Endothelial cell of umbilical vein (primary cell): Measurements from ENCODE around the gene EME2. TPM values are rescaled to one million over a fixed set of nuclear protein-coding genes. Genes with fewer than 3 reads are reported as not detected.

Source experiments
- BruUV-seq: library from RNA; stranded (reverse); fragments of 400-500 nt; replicated peaks from 2 replicates; lab custom pipeline; 2021; lab: Mats Ljungman, UMichigan
- CTCF ChIA-PET: fragments of 300-600, 350-600 bp; sonication (Branson Sonifier 250); formaldehyde crosslinking; loops from one replicate; lab custom pipeline; 2021; ENCODE audit warnings: antibody characterized with exemption, inconsistent platforms; lab: Charles Lee
- POLR2A ChIA-PET: fragments of 300-600, 350-600 bp; sonication (Branson Sonifier 250); formaldehyde crosslinking; loops from one replicate; lab custom pipeline; 2021; ENCODE audit warnings: antibody characterized with exemption, inconsistent platforms; lab: Charles Lee
- DNase-seq: peaks from one replicate; pipeline ENCODE4 v3.0.0-alpha.2; 2011; ENCODE audit warnings: low read depth, low spot score
- FAIRE-seq: peaks from 2 replicates; lab custom pipeline; 2011; peaks lifted over from hg19 to GRCh38; lab: Jason Lieb, UNC
- H2AFZ ChIP-seq: 2 replicates; pipeline ENCODE4 v1.6.0; 2012; ENCODE audit warnings: low read depth, low read length, control low read depth, inconsistent platforms
- H3K27ac ChIP-seq: 2 replicates; pipeline ENCODE4 v1.5.1; 2011; ENCODE audit warnings: low read depth, mild to moderate bottlenecking, control low read depth, low read length, moderate library complexity; ENCODE audit not compliant: insufficient read depth
- H3K27me3 ChIP-seq, 2 experiments: 2 replicates each; pipeline versions ENCODE4 v1.6.0 to v1.6.1; 2011; ENCODE audit warnings: low read length in 2 of 2, mixed read lengths in 1 of 2; ENCODE audit not compliant: control insufficient read depth in 2 of 2, insufficient read depth in 2 of 2
- H3K36me3 ChIP-seq, 2 experiments: 2 replicates in 1 of 2; 3 replicates in 1 of 2; pipeline ENCODE4 v1.5.1; 2011; ENCODE audit warnings: low read length in 2 of 2, mild to moderate bottlenecking in 1 of 2, moderate library complexity in 1 of 2; ENCODE audit not compliant: control insufficient read depth in 2 of 2, insufficient read depth in 2 of 2; ENCODE audit errors: extremely low read depth in 1 of 2
- H3K4me1 ChIP-seq: 3 replicates; pipeline ENCODE4 v1.5.1; 2011; ENCODE audit warnings: mild to moderate bottlenecking, low read length; ENCODE audit not compliant: control insufficient read depth, insufficient read depth; ENCODE audit errors: extremely low read depth
- H3K4me2 ChIP-seq: 2 replicates; pipeline ENCODE4 v1.6.1; 2011; ENCODE audit warnings: low read length, control low read depth, mixed read lengths; ENCODE audit not compliant: insufficient read depth
- H3K4me3 ChIP-seq, 3 experiments: fragments of 200-600 bp in 1 of 3; sonication (generic), shearing (Covaris generic) in 1 of 3; replicated peaks in 1 of 3; 2 replicates each; pipeline ENCODE4 v1.5.1; 2011 to 2016; ENCODE audit warnings: control low read depth in 3 of 3, low read length in 3 of 3, mild to moderate bottlenecking in 2 of 3, inconsistent platforms in 1 of 3, low read depth in 1 of 3, moderate library complexity in 1 of 3; ENCODE audit not compliant: insufficient read depth in 1 of 3
- H3K79me2 ChIP-seq: 2 replicates; pipeline ENCODE4 v1.6.0; 2012; ENCODE audit warnings: low read length, inconsistent platforms; ENCODE audit not compliant: control insufficient read depth, insufficient read depth
- H3K9ac ChIP-seq: replicated peaks from 2 replicates; pipeline ENCODE3; 2011; ENCODE audit warnings: low read length, control low read depth; ENCODE audit not compliant: insufficient read depth; ENCODE audit errors: extremely low read depth
- H3K9me1 ChIP-seq: replicated peaks from 3 replicates; pipeline ENCODE4 v1.6.0; 2011; ENCODE audit warnings: mild to moderate bottlenecking, low read length; ENCODE audit not compliant: control insufficient read depth, insufficient read depth; ENCODE audit errors: extremely low read depth
- H3K9me3 ChIP-seq: replicated peaks from 2 replicates; pipeline ENCODE4 v1.5.1; 2012; ENCODE audit warnings: low read length, inconsistent platforms; ENCODE audit not compliant: control insufficient read depth, insufficient read depth
- H4K20me1 ChIP-seq: replicated peaks from 2 replicates; pipeline ENCODE3; 2011; ENCODE audit warnings: mild to moderate bottlenecking, low read length; ENCODE audit not compliant: control insufficient read depth, insufficient read depth; ENCODE audit errors: extremely low read depth
- EZH2 ChIP-seq: IDR thresholded peaks from 2 replicates; pipeline ENCODE4 v1.6.1; 2012; ENCODE audit warnings: borderline replicate concordance, low read depth, mild to moderate bottlenecking, moderate library complexity, low read length, inconsistent platforms; ENCODE audit not compliant: severe bottlenecking
- FOS ChIP-seq: IDR thresholded peaks from 2 replicates; pipeline ENCODE4 v1.6.1; 2011; ENCODE audit warnings: mild to moderate bottlenecking, low read length, moderate library complexity, borderline replicate concordance; ENCODE audit not compliant: insufficient read depth
- GATA2 ChIP-seq: IDR thresholded peaks from 2 replicates; pipeline ENCODE4 v1.7.0; 2011; ENCODE audit warnings: low read depth, mild to moderate bottlenecking, moderate library complexity, mixed read lengths, low read length; ENCODE audit not compliant: insufficient read length, insufficient read depth
- JUN ChIP-seq: IDR thresholded peaks from 2 replicates; pipeline ENCODE4 v1.6.1; 2011; ENCODE audit warnings: borderline replicate concordance, low read depth; ENCODE audit not compliant: insufficient read length, insufficient read depth
- POLR2A ChIP-seq: IDR thresholded peaks from 2 replicates; pipeline ENCODE4 v1.6.1; 2012; ENCODE audit warnings: low read depth, mild to moderate bottlenecking, control low read depth, low read length
- POLR2AphosphoS5 ChIP-seq: IDR thresholded peaks from 2 replicates; pipeline ENCODE4 v1.6.1; 2012; ENCODE audit warnings: low read depth, mild to moderate bottlenecking, control low read depth, low read length, moderate library complexity; ENCODE audit not compliant: insufficient read depth
- dilution Hi-C: fragments of 300-500 bp; cut with MboI; formaldehyde crosslinking; loops from one replicate; pipeline ENCODE4 v1.15.0; 2019; ENCODE audit warnings: low sequenced_read_pairs; ENCODE audit not compliant: extremely low pct_ligation_motif_present
- intact Hi-C: fragments of 100-400 bp; cut with micrococcal nuclease; formaldehyde crosslinking; loops from one replicate; pipeline ENCODE4 v1.10.0; 2022
- polyA plus RNA-seq, 4 experiments: library from polyadenylated mRNA; depleted of rRNA in 3 of 4; stranded (reverse) in 3 of 4; unstranded in 1 of 4; fragments of >200 nt; gene quantifications; 2 replicates each; pipeline versions ENCODE4 v1.2.1 to v1.2.3, GENCODE V29; 2011 to 2012; ENCODE audit warnings: missing spikeins in 1 of 4
- total RNA-seq: library from RNA; stranded (reverse); gene quantifications from 2 replicates; pipeline ENCODE4 v1.2.3, GENCODE V29; 2021
- TF ChIP-seq, protein P1 (sequence below), 2 donors: IDR thresholded peaks; 1 replicate in 1 of 2; 2 replicates in 1 of 2; pipeline ENCODE4 v1.5.1; 2011; ENCODE audit warnings: low read length in 2 of 2, mild to moderate bottlenecking in 2 of 2, moderate library complexity in 2 of 2, control low read depth in 1 of 2, inconsistent platforms in 1 of 2, low read depth in 1 of 2; ENCODE audit not compliant: insufficient read depth in 1 of 2; ENCODE audit errors: extremely low read depth in 1 of 2

Gene EME2
- total and polyA plus RNA-seq, 2 donors (not counting 3 experiments of a cell fraction or from before 2014, with no cell fraction given): 9.7 to 21.4 TPM

DNA sequence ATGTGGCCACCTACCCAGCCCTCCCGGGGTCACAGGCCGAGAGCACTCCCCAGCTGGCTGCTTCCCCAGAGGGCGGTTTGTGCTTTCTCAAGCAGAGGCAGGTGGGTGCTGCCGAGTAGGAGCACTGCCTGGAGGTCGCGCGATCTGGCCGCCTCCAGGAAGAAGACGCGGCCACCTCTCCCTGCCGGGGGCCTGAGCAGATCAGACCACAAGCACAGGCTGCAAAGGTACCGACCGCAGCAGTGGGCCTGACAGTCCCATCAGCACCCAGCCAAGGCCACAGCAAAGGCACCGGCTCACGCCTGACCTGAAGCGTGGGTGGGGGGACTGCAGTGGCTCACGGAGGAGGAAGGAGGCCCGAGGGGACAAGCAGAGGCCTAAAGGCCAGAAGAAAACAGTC lies 36.1 kb downstream of the EME2 start:
- Histone ChIP-seq H4K20me1 (no peaks in the 10 kb centered on the region), H3K27me3 (no peaks in the 10 kb centered on the region), H3K9me3 (no peaks in the 10 kb centered on the region), H3K4me1 (no peaks in the 10 kb centered on the region), H3K9me1 (no peaks in the 10 kb centered on the region), H3K4me3 (no peak overlapping the region), H3K9ac (no peak overlapping the region), H3K27ac (no peak overlapping the region), H2AFZ (no peak overlapping the region), H3K36me3 (peaks cover 0 to 27% of the 10 kb centered on the region in 2 experiments), H3K79me2 (no peaks in the 10 kb centered on the region), H3K4me2 (no peak overlapping the region)
- intact Hi-C loops: no loop called here
- FAIRE-seq (no peak), DNase-seq (no peak)
- no TSS peak for BruUV-seq
- TF ChIP-seq POLR2AphosphoS5 (no peak), EZH2 (no peak), GATA2 (no peak), POLR2A (no peak), JUN (no peak), FOS (no peak)
- TF ChIP-seq, protein P1, sequence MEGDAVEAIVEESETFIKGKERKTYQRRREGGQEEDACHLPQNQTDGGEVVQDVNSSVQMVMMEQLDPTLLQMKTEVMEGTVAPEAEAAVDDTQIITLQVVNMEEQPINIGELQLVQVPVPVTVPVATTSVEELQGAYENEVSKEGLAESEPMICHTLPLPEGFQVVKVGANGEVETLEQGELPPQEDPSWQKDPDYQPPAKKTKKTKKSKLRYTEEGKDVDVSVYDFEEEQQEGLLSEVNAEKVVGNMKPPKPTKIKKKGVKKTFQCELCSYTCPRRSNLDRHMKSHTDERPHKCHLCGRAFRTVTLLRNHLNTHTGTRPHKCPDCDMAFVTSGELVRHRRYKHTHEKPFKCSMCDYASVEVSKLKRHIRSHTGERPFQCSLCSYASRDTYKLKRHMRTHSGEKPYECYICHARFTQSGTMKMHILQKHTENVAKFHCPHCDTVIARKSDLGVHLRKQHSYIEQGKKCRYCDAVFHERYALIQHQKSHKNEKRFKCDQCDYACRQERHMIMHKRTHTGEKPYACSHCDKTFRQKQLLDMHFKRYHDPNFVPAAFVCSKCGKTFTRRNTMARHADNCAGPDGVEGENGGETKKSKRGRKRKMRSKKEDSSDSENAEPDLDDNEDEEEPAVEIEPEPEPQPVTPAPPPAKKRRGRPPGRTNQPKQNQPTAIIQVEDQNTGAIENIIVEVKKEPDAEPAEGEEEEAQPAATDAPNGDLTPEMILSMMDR (IDR thresholded peaks at IDR 0.05; ENCODE audit: extremely low read depth in 1 of 2, insufficient read depth in 1 of 2, low read depth in 1 of 2, low read length in 2 of 2): no peak
- ChIA-PET CTCF (no interaction called here), POLR2A (no interaction called here)
- dilution Hi-C loops: no loop called here
